H1 (cell line): ENCODE measurements around the gene ABCB10. TPM values are rescaled to one million over a fixed set of nuclear protein-coding genes. Genes with fewer than 3 reads are reported as not detected.
A peak's percentile ranks its signal among the peaks of the same experiment; 100 is the strongest.

ENCODE experiments used
- BRCA1 ChIP-seq: IDR thresholded peaks from 2 replicates; pipeline ENCODE4 v1.6.1; 2012; ENCODE audit warnings: low read depth, low read length, improper control_type of control experiment
- GABPA ChIP-seq: IDR thresholded peaks from 2 replicates; pipeline ENCODE4 v1.6.1; 2011; ENCODE audit warnings: mild to moderate bottlenecking, low read length, moderate library complexity, borderline replicate concordance; ENCODE audit not compliant: insufficient read depth
- POU5F1 ChIP-seq: IDR thresholded peaks from 2 replicates; pipeline ENCODE4 v1.6.1; 2011; ENCODE audit warnings: low read depth, mild to moderate bottlenecking, low read length, moderate library complexity
- RAD21 ChIP-seq, 2 experiments: IDR thresholded peaks in 1 of 2; conservative IDR thresholded peaks in 1 of 2; 2 replicates each; pipeline ENCODE4 v1.6.1; 2011; ENCODE audit warnings: low read depth in 2 of 2, low read length in 2 of 2, improper control_type of control experiment in 1 of 2, inconsistent platforms in 1 of 2, mild to moderate bottlenecking in 1 of 2, moderate library complexity in 1 of 2
- RBBP5 ChIP-seq: IDR thresholded peaks from 2 replicates; pipeline ENCODE4 v1.7.1; 2012; ENCODE audit warnings: low read depth, mild to moderate bottlenecking, inconsistent platforms, low read length, moderate library complexity, borderline replicate concordance
- RNF2 ChIP-seq: fragments of 200-900, 300-1000 bp; sonication (generic); IDR thresholded peaks from 2 replicates; pipeline ENCODE4 v1.7.1; 2016; ENCODE audit warnings: borderline replicate concordance, low read depth, mild to moderate bottlenecking, antibody characterized with exemption, low read length; ENCODE audit not compliant: poor library complexity, severe bottlenecking; ENCODE audit errors: missing control alignments
- SIRT6 ChIP-seq: IDR thresholded peaks from one replicate; pipeline ENCODE4 v1.7.1; 2012; ENCODE audit warnings: low read length, inconsistent platforms
- SUZ12 ChIP-seq: fragments of 200-600 bp; sonication (generic); IDR thresholded peaks from 2 replicates; pipeline ENCODE4 v1.6.1; 2012; ENCODE audit warnings: mild to moderate bottlenecking, inconsistent platforms, low read length, moderate library complexity, mixed read lengths
- TBP ChIP-seq: IDR thresholded peaks from 2 replicates; pipeline ENCODE4 v1.6.1; 2011; ENCODE audit warnings: low read depth, low read length, improper control_type of control experiment
- TCF12 ChIP-seq: IDR thresholded peaks from 2 replicates; pipeline ENCODE4 v1.6.1; 2011; ENCODE audit warnings: low read depth, mild to moderate bottlenecking, low read length
- polyA plus RNA-seq, 7 experiments: library from polyadenylated mRNA; depleted of rRNA in 3 of 7; stranded (reverse) in 5 of 7; unstranded in 2 of 7; fragments of >200 nt in 5 of 7; fragments of 200-250 nt in 2 of 7; gene quantifications; 1 replicate in 5 of 7; 2 replicates in 1 of 7; 4 replicates in 1 of 7; pipeline versions ENCODE4 v1.2.1 to v1.2.3, GENCODE V29; 2011 to 2013; ENCODE audit warnings: missing spikeins in 2 of 7, mixed read lengths in 2 of 7
- total RNA-seq: library from RNA; stranded (reverse); fragmentation: NEBNext Ultra II Directional; extraction: Animal tissue kit (Norgen Biotek cat#: 25700); gene quantifications from 2 replicates; pipeline ENCODE4 v1.2.1, GENCODE V29; 2021
- TF ChIP-seq, protein P1 (sequence below): IDR thresholded peaks from 2 replicates; pipeline ENCODE4 v1.6.1; 2011; ENCODE audit warnings: low read length, improper control_type of control experiment

Gene ABCB10
- total and polyA plus RNA-seq, 2 of the 8 experiments (the other 6 are each of a cell fraction or from before 2014, with no cell fraction given): 3.6 to 11.9 TPM

GRCh38 chr1:229514578-229515275, 43.8 kb downstream of the ABCB10 start (continued):
- TF ChIP-seq, protein P1, sequence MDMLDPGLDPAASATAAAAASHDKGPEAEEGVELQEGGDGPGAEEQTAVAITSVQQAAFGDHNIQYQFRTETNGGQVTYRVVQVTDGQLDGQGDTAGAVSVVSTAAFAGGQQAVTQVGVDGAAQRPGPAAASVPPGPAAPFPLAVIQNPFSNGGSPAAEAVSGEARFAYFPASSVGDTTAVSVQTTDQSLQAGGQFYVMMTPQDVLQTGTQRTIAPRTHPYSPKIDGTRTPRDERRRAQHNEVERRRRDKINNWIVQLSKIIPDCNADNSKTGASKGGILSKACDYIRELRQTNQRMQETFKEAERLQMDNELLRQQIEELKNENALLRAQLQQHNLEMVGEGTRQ: no peak
- TF ChIP-seq RBBP5 (no peak), SIRT6 (no peak), GABPA (no peak), RNF2 (no peak), SUZ12 (no peak), RAD21 (IDR thresholded peaks at IDR 0.05 in 1 of 2, conservative IDR thresholded peaks at IDR 0.05 in 1 of 2; ENCODE audit: low read depth in 2 of 2, low read length in 2 of 2) (peak; percentile 58 to 66), POU5F1 (no peak), TBP (no peak), TCF12 (no peak), BRCA1 (no peak)
